Measurements from ENCODE around the gene ARHGAP33. TPM values are rescaled to one million over a fixed set of nuclear protein-coding genes. Genes with fewer than 3 reads are reported as not detected.

The ARHGAP33 gene
- total and polyA plus RNA-seq, 2 experiments from 2014 or later: 11.6 to 22.1 TPM

DNA sequence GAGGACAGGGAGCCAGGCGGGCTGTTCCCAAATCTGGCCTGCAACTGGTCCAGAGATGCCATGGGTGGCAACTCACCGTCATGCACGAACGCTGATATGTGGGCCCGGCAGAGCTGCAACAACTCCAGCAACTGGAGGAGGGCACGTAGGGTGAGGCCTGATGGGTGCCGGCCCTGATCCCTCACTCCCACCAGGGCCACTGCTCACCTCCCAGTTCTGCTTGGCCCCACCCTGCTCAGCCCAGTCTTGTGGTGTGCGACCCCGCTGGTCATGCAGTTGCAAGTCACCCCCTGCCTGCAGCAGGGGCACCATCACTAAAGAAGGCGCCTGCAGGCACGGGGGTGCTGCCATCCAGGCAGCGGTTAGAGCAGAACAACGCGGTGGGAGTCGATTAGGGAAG is 16.9 kb downstream of the ARHGAP33 start (continued):
- TF ChIP-seq, protein P1, sequence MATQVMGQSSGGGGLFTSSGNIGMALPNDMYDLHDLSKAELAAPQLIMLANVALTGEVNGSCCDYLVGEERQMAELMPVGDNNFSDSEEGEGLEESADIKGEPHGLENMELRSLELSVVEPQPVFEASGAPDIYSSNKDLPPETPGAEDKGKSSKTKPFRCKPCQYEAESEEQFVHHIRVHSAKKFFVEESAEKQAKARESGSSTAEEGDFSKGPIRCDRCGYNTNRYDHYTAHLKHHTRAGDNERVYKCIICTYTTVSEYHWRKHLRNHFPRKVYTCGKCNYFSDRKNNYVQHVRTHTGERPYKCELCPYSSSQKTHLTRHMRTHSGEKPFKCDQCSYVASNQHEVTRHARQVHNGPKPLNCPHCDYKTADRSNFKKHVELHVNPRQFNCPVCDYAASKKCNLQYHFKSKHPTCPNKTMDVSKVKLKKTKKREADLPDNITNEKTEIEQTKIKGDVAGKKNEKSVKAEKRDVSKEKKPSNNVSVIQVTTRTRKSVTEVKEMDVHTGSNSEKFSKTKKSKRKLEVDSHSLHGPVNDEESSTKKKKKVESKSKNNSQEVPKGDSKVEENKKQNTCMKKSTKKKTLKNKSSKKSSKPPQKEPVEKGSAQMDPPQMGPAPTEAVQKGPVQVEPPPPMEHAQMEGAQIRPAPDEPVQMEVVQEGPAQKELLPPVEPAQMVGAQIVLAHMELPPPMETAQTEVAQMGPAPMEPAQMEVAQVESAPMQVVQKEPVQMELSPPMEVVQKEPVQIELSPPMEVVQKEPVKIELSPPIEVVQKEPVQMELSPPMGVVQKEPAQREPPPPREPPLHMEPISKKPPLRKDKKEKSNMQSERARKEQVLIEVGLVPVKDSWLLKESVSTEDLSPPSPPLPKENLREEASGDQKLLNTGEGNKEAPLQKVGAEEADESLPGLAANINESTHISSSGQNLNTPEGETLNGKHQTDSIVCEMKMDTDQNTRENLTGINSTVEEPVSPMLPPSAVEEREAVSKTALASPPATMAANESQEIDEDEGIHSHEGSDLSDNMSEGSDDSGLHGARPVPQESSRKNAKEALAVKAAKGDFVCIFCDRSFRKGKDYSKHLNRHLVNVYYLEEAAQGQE (IDR thresholded peaks at IDR 0.05; ENCODE audit: unreplicated experiment): no peak
- TF ChIP-seq, protein P2, sequence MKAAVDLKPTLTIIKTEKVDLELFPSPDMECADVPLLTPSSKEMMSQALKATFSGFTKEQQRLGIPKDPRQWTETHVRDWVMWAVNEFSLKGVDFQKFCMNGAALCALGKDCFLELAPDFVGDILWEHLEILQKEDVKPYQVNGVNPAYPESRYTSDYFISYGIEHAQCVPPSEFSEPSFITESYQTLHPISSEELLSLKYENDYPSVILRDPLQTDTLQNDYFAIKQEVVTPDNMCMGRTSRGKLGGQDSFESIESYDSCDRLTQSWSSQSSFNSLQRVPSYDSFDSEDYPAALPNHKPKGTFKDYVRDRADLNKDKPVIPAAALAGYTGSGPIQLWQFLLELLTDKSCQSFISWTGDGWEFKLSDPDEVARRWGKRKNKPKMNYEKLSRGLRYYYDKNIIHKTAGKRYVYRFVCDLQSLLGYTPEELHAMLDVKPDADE (IDR thresholded peaks at IDR 0.05): no peak
- no peak for TF ChIP-seq JUNB (IDR thresholded peaks at IDR 0.05; ENCODE audit: unreplicated experiment)
- TF ChIP-seq NANOG (IDR thresholded peaks at IDR 0.05; ENCODE audit: borderline replicate concordance): no peak
- no peak for TF ChIP-seq CREB1 (CRISPR knock-in tag; IDR thresholded peaks at IDR 0.05; ENCODE audit: low read depth)

DNA sequence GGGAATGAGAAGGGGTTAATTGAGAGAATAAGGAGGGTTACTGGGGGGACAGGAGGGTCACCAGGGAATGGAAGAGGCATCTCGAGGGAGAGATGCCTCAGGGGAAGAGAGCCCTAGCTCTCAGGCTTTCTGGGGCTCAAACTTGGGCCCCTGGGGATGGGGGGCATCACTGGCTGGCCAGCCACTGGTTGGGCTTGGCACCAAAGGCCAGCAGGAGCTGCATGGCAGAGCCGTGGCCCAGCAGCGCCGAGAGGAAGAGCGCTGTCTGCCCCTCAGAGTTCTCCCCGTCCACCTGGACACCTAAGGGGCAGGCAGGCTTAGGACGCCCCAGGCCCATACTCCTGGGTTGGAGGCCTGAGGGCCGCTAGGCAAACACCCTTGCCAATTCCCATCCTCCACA is 17.5 kb downstream of the ARHGAP33 start:
- Histone ChIP-seq H2AFZ (no peak overlapping the region), H3K4me2 (no peak overlapping the region), H3K27me3 (ENCODE audit: insufficient read depth) (peaks cover 30% of the 10 kb centered on the region), H3K9me2 (ENCODE audit: insufficient read depth) (no peaks in the 10 kb centered on the region), H3K4me3 (no peak overlapping the region), H3K27ac (ENCODE audit: low read depth) (no peak overlapping the region), H3K79me2 (replicated peaks; ENCODE audit: insufficient read depth) (no peaks in the 10 kb centered on the region), H3K4me1 (ENCODE audit: insufficient read depth) (peaks cover 7% of the 10 kb centered on the region; the same call in 1 of the 2 replicates), H4K20me1 (replicated peaks; ENCODE audit: insufficient read depth) (no peaks in the 10 kb centered on the region), H3F3A (replicated peaks; ENCODE audit: low read depth) (0 out of 2 replicates have a peak, but pooled peaks cover 8% of the 10 kb centered on the region), H3K36me3 (ENCODE audit: insufficient read depth) (no peaks in the 10 kb centered on the region)
- H3K36me3 Mint-ChIP-seq (ENCODE audit: low read depth): no peaks in the 10 kb centered on the region
- no peaks in the 10 kb centered on the region; the same call in 2 of the 3 replicates for H3K9me3 Mint-ChIP-seq
- DNase-seq (ENCODE audit: low spot score): no peak
- peaks cover 29% of the 10 kb centered on the region for H3K27me3 Mint-ChIP-seq (ENCODE audit: insufficient read depth, low read depth, poor library complexity)
- no peak overlapping the region for H3K4me3 Mint-ChIP-seq
- no peak overlapping the region for H3K27ac Mint-ChIP-seq
- peaks cover 12% of the 10 kb centered on the region for H3K4me1 Mint-ChIP-seq
- no peak for ATAC-seq
- TF ChIP-seq, protein P3, sequence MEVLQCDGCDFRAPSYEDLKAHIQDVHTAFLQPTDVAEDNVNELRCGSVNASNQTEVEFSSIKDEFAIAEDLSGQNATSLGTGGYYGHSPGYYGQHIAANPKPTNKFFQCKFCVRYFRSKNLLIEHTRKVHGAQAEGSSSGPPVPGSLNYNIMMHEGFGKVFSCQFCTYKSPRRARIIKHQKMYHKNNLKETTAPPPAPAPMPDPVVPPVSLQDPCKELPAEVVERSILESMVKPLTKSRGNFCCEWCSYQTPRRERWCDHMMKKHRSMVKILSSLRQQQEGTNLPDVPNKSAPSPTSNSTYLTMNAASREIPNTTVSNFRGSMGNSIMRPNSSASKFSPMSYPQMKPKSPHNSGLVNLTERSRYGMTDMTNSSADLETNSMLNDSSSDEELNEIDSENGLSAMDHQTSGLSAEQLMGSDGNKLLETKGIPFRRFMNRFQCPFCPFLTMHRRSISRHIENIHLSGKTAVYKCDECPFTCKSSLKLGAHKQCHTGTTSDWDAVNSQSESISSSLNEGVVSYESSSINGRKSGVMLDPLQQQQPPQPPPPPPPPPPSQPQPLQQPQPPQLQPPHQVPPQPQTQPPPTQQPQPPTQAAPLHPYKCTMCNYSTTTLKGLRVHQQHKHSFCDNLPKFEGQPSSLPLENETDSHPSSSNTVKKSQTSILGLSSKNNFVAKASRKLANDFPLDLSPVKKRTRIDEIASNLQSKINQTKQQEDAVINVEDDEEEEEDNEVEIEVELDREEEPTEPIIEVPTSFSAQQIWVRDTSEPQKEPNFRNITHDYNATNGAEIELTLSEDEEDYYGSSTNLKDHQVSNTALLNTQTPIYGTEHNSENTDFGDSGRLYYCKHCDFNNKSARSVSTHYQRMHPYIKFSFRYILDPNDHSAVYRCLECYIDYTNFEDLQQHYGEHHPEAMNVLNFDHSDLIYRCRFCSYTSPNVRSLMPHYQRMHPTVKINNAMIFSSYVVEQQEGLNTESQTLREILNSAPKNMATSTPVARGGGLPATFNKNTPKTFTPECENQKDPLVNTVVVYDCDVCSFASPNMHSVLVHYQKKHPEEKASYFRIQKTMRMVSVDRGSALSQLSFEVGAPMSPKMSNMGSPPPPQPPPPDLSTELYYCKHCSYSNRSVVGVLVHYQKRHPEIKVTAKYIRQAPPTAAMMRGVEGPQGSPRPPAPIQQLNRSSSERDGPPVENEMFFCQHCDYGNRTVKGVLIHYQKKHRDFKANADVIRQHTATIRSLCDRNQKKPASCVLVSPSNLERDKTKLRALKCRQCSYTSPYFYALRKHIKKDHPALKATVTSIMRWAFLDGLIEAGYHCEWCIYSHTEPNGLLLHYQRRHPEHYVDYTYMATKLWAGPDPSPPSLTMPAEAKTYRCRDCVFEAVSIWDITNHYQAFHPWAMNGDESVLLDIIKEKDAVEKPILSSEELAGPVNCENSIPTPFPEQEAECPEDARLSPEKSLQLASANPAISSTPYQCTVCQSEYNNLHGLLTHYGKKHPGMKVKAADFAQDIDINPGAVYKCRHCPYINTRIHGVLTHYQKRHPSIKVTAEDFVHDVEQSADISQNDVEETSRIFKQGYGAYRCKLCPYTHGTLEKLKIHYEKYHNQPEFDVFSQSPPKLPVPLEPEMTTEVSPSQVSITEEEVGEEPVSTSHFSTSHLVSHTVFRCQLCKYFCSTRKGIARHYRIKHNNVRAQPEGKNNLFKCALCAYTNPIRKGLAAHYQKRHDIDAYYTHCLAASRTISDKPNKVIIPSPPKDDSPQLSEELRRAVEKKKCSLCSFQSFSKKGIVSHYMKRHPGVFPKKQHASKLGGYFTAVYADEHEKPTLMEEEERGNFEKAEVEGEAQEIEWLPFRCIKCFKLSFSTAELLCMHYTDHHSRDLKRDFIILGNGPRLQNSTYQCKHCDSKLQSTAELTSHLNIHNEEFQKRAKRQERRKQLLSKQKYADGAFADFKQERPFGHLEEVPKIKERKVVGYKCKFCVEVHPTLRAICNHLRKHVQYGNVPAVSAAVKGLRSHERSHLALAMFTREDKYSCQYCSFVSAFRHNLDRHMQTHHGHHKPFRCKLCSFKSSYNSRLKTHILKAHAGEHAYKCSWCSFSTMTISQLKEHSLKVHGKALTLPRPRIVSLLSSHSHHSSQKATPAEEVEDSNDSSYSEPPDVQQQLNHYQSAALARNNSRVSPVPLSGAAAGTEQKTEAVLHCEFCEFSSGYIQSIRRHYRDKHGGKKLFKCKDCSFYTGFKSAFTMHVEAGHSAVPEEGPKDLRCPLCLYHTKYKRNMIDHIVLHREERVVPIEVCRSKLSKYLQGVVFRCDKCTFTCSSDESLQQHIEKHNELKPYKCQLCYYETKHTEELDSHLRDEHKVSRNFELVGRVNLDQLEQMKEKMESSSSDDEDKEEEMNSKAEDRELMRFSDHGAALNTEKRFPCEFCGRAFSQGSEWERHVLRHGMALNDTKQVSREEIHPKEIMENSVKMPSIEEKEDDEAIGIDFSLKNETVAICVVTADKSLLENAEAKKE (CRISPR knock-in tag; IDR thresholded peaks at IDR 0.05): no peak
- TF ChIP-seq POLR2AphosphoS5 (IDR thresholded peaks at IDR 0.05; ENCODE audit: low read depth): no peak
- TF ChIP-seq, protein P4, sequence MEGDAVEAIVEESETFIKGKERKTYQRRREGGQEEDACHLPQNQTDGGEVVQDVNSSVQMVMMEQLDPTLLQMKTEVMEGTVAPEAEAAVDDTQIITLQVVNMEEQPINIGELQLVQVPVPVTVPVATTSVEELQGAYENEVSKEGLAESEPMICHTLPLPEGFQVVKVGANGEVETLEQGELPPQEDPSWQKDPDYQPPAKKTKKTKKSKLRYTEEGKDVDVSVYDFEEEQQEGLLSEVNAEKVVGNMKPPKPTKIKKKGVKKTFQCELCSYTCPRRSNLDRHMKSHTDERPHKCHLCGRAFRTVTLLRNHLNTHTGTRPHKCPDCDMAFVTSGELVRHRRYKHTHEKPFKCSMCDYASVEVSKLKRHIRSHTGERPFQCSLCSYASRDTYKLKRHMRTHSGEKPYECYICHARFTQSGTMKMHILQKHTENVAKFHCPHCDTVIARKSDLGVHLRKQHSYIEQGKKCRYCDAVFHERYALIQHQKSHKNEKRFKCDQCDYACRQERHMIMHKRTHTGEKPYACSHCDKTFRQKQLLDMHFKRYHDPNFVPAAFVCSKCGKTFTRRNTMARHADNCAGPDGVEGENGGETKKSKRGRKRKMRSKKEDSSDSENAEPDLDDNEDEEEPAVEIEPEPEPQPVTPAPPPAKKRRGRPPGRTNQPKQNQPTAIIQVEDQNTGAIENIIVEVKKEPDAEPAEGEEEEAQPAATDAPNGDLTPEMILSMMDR (conservative IDR thresholded peaks at IDR 0.05; ENCODE audit: low read depth in 2 of 2): no peak
- TF ChIP-seq STAT1 (IDR thresholded peaks at IDR 0.05; ENCODE audit: unreplicated experiment): no peak
- TF ChIP-seq ZNF331 (CRISPR knock-in tag; IDR thresholded peaks at IDR 0.05; ENCODE audit: low read depth): no peak
- no peak for TF ChIP-seq JUNB (IDR thresholded peaks at IDR 0.05; ENCODE audit: unreplicated experiment)
- TF ChIP-seq, protein P2 (IDR thresholded peaks at IDR 0.05): no peak
- TF ChIP-seq EZH2phosphoT487 (IDR thresholded peaks at IDR 0.05; ENCODE audit: unreplicated experiment): no peak
- TF ChIP-seq EZH2 (IDR thresholded peaks at IDR 0.05; ENCODE audit: low read depth, unreplicated experiment): no peak

Data from GM23338 (cell line).